HG03432 (cell line): ENCODE measurements around the gene FLT3.
"Not testable (repeated sequence)": the region's sequence is repeated elsewhere in the genome, so short reads cannot be mapped to it uniquely, and the experiment has no call there.

Experiments used
- ATAC-seq: cut with Tn5 transposase; IDR thresholded peaks from one replicate; pipeline ENCODE4 v1.9.1; 2021; ENCODE audit warnings: mild to moderate bottlenecking, moderate library complexity; ENCODE audit not compliant: unreplicated experiment

FLT3 gene

GRCh38 chr13:28100150-28101121 is at the start of gene FLT3:
Gene FLT3, minus strand, starts transcription at chr13:28100576. Its CDS starts 66 bp downstream, at chr13:28100510.
- peak; percentile 81 for ATAC-seq

DNA sequence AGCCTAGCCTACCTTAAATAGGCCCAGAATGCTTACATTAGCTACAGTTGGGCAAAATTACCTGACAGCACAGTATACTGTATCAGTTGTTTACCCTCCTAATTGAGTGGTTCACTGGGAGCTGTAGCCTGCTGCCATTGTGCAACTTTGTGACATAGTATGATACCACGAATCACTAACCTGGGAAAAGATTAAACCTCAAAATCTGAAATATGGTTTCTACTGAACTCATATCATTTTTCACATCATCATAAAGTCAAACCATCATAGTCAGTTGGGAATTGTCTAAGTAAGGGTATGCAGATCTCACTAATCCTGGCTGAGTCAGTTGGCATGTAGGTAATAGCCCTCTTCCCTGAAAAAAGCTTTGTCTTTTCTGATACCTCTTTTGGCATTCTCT is 47.1 kb upstream of the FLT3 start:
- no peak for ATAC-seq

GRCh38 chr13:28145049-28145448 is 44.7 kb upstream of the FLT3 start:
- ATAC-seq: no peak

- not testable (repeated sequence) for ATAC-seq
Observed at GRCh38 chr13:28141542-28141941, 41.2 kb upstream of the FLT3 start.

GRCh38 chr13:28140433-28141125 is 40.2 kb upstream of the FLT3 start:
- no peak for ATAC-seq

DNA sequence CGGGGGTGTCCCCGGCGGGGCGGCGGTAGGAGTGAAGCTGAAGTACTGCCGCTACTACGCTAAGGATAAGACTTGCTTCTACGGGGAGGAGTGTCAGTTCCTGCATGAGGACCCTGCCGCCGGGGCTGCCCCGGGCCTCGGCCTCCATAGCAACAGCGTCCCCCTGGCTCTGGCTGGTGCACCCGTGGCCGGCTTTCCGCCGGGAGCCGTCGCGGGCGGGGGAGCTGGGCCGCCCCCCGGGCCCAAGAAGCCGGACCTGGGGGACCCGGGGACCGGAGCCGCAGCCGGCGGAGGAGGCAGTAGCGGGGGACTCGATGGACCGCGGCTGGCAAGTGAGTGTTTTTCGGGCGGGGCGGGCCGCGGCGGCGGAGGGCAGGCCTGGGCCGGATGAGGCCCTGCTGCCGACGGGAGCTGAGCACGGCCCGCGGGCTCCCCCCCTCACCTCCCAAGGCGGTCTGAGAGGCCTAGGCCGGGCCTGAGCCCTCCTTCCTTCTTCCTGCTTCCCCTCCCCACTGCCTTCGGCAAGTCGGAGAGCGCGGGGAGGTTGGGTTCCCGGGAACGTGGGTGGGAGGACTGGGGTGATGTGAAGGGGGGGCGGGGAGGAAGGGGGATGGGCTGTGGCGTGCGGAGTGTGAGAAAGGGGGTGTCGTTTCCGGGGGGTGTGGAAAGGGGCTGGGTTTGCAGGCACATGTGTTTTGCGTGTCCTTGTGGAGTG is 38.5 kb upstream of the FLT3 start:
- peak; percentile 54 for ATAC-seq

DNA sequence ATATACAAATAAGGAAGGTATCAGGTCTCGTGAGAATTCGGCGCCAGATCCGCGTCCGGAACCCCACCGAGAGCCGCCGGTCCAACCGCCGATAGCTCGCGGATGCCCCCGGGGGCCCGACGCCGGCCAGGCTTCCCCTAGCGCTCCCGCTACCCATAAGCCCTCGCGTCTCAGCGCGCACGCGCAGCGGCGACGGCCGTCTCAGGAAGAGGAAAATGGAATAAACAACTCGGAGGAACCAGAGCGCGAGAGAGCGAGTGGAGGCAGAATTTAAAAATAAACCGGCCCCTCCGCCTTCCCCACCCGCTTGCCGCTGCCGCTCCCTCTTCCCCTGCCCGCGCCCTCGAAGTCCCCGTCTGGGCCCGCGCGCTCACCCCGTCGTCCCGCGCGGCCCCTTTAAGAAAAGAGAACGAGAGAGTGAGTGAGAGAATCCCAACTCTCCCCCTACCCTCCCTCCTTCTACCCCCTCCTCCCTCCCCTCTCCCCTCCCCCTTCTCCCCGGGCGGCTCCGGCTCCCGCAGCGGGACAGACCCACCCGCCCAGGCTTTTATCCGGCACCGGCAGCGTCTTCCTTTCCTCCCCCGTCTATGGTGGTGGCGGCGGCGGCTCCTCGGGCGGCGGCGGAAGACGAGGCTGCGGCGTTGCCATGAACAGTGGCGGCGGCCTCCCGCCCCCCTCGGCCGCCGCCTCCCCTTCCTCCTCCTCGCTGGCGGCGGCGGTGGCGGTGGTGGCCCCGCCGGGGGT is 37.8 kb upstream of the FLT3 start, which contains the start of gene PAN3:
Gene PAN3 (plus strand): TSS at position 534 of the 744 bp plus-strand sequence. CDS start 113 bp downstream, at position 647.
- ATAC-seq: peak; percentile 67

DNA sequence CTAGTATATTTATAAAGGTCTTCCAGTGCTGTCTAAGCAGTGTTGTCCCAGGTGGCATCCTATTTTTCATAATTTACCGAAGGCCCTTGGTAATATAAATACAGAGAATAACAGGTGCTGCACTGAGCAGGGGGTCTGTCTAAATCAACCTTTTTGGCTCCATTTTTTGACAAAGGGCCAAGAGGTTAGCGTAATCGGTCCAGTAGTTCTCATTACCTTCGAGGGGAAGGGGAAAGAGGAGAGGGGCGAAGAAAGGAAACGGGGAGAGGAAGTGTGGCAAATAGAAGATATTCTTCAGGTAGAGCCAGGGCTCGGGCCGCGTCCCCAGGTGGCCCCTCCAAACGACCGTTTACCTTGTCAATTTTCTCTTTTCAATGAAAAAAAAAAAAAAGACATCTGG is 37.2 kb upstream of the FLT3 start:
- peak; percentile 4 for ATAC-seq

DNA sequence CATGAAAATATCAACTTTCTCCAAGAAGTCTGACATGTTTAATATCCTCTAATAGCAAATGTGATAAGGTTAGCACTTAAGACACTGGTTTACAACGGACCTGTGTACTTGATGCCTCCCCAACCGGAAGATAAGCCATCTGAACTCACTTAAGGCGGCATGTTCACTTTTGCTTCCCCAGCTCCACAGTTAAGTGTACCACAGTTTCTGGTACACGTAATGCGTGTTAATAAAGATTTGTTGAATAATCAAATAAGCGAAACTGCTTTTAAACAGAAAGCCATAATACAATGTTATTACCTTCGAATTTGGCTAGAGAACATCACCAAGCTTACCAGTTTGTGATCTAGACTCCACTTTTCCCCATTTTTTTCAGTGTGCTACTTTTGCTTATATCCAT is 36.5 kb upstream of the FLT3 start:
- no peak for ATAC-seq

DNA sequence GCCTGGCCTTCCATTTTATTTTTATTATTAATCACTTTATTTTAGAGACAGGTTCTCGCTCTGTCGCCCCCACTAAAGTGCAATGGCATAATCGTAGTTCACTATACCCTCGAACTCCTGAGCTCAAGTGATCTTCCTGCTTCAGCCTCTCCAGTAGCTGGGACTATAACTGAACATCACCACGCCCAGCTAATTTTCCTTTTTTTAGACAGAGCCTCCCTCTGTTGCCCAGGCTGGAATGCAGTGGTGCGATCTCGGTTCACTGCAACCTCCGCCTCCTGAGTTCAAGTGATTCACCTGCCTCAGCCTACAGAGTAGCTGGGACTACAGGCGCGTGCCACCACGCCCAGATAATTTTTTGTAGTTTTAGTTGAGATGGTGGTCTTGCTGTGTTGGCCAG is 31.3 kb upstream of the FLT3 start:
- no peak for ATAC-seq

DNA sequence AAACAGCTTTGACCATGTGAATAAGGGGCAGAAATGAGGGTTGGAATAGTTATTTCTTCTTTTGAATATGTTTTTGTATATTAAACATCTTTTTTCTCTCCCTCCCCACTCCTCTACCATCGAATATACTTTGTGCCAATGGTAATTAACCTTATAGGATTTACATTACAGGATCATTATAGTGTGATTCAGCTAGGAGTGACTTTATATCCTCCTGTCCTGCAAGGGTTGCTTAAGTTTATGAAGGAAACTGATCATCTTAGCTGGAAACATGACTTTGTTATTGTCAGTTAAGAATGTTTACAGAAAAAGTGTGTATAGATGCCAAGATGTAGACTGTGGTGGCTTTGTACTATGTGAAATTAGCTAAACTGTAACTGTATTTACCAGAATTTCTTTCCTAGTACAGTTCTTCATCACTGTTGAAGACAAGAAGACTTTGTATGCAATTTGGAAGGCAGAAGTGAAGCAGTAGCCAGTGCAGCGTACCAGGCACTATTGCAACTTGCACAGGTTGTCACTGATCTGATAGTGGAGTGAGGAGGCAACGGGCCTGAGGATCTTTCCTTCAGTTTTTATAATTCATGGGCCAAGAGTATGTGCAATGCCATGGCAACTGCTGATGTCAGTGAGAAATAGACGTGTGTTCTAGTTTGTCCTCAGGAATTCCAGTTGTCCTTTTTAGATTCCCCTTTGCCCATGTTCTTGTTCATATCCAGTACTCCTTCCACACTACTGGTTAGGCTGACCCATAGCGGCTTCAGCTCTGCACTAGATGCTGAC is 29.7 kb upstream of the FLT3 start:
- no peak for ATAC-seq

DNA sequence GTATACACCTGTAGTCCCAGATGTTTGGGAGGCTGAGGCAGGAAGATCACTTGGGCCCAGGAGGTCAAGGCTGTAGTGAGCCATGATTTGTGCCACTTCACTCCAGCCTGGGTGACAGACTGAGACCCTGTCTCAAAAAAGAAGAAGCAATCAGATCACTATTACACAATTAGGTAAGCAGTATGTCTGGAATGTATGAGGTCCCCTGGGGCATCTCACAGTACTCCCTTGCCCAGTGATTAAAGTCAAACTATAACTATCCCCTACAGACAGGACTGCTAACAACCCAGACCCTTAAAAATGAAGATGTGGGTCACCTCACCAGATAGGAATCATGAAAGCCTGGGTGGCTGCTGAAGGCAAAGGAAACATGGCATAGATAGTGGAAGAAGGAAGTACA is 28.6 kb upstream of the FLT3 start:
- no peak for ATAC-seq

GRCh38 chr13:28128030-28128429 is 27.7 kb upstream of the FLT3 start:
- ATAC-seq: no peak

- ATAC-seq: no peak
Observed at GRCh38 chr13:28121224-28121623, 20.8 kb upstream of the FLT3 start.

- no peak for ATAC-seq
Observed at GRCh38 chr13:28120317-28120716, 19.9 kb upstream of the FLT3 start.

GRCh38 chr13:28117689-28118377 is 17.5 kb upstream of the FLT3 start:
- no peak for ATAC-seq

DNA sequence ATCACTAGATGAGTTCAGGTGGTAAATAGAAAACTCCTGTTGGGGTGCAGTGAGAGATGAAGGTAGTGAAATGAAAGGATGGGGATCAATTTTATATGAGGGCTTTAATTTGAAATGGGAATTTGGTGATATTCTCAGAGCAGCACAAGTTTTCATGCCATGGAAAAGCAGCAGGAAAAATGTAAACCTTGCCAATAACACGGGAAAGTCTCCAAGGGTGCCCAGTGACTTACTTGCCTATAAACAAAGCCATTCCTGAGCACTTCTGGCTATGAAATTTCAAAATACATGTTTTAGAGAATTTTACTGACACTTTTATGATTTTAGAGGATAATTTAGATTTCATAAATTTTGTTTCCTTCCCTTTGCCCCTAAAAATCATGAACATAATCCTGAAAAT is 16.4 kb upstream of the FLT3 start:
- ATAC-seq: no peak

DNA sequence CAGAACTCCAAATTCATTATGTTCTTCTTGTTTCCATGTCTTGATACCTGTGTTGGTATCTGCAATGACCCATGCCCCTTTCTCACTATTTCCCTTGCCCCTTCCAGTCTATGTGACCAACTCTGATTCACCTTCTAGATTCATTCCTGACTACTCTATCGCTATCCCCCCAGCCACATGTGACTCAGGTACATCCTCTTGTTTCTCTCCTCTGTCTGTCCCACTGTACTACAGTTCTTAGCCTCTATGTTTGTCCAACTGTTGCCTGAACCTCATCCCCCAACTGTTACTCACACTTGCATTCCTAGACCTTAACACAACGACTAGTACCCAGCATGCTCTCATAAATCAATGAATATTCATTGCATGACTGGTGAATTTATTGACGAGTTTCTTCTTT is 10.0 kb upstream of the FLT3 start:
- ATAC-seq: no peak

- no peak for ATAC-seq
Observed at GRCh38 chr13:28106976-28107375, 6.6 kb upstream of the FLT3 start.
